WTC11 (cell line): ENCODE data around the gene ZNF41.
"Not testable (repeated sequence)": the region's sequence is repeated elsewhere in the genome, so short reads cannot be mapped to it uniquely, and the experiment has no call there.

Experiments
- CTCF ChIP-seq: fragments of 200-600 bp; IDR thresholded peaks from 2 replicates; pipeline ENCODE4 v1.8.0; 2022; ENCODE audit warnings: antibody characterized with exemption
- E2F5 ChIP-seq: sonication (generic); formaldehyde crosslinking; IDR thresholded peaks from 2 replicates; pipeline ENCODE4 v1.8.1; 2022; ENCODE audit warnings: mild to moderate bottlenecking, moderate library complexity, missing genetic modification reagents
- ELF4 ChIP-seq: sonication (generic); formaldehyde crosslinking; IDR thresholded peaks from 2 replicates; pipeline ENCODE4 v1.8.1; 2022; ENCODE audit warnings: low read depth, mild to moderate bottlenecking, moderate library complexity, missing genetic modification reagents
- ESRRA ChIP-seq: sonication (generic); formaldehyde crosslinking; IDR thresholded peaks from 2 replicates; pipeline ENCODE4 v1.8.1; 2022; ENCODE audit warnings: mild to moderate bottlenecking, missing genetic modification reagents, borderline replicate concordance
- FOXP4 ChIP-seq: sonication (generic); formaldehyde crosslinking; IDR thresholded peaks from 2 replicates; pipeline ENCODE4 v1.8.0; 2022; ENCODE audit warnings: mild to moderate bottlenecking, missing genetic modification reagents
- GRHL2 ChIP-seq: fragments of 250-450 bp; sonication (Bioruptor Pico); IDR thresholded peaks from 2 replicates; pipeline ENCODE4 v1.8.0; 2022; ENCODE audit warnings: mild to moderate bottlenecking, moderate library complexity; ENCODE audit not compliant: insufficient replicate concordance, severe bottlenecking
- MAX ChIP-seq: sonication (generic); formaldehyde crosslinking; IDR thresholded peaks from 2 replicates; pipeline ENCODE4 v1.8.0; 2022; ENCODE audit warnings: mild to moderate bottlenecking, missing genetic modification reagents
- NFATC4 ChIP-seq: fragments of 250-450 bp; sonication (Bioruptor Pico); IDR thresholded peaks from 2 replicates; pipeline ENCODE4 v1.9.0; 2021; ENCODE audit warnings: mild to moderate bottlenecking
- RORB ChIP-seq: fragments of 250-450 bp; sonication (Bioruptor Pico); IDR thresholded peaks from 2 replicates; pipeline ENCODE4 v1.9.0; 2021; ENCODE audit warnings: mild to moderate bottlenecking
- SMAD3 ChIP-seq: sonication (generic); formaldehyde crosslinking; IDR thresholded peaks from 2 replicates; pipeline ENCODE4 v1.8.0; 2022; ENCODE audit warnings: missing genetic modification reagents, mild to moderate bottlenecking, borderline replicate concordance
- TCF7 ChIP-seq: sonication (generic); formaldehyde crosslinking; IDR thresholded peaks from 2 replicates; pipeline ENCODE4 v1.8.0; 2022; ENCODE audit warnings: mild to moderate bottlenecking, low read depth, missing genetic modification reagents, moderate library complexity
- ZNF263 ChIP-seq: sonication (generic); formaldehyde crosslinking; IDR thresholded peaks from 2 replicates; pipeline ENCODE4 v1.8.1; 2022; ENCODE audit warnings: low read depth, mild to moderate bottlenecking, moderate library complexity, missing genetic modification reagents
- ZNF416 ChIP-seq: fragments of 250-450 bp; sonication (Bioruptor Pico); IDR thresholded peaks from 2 replicates; pipeline ENCODE4 v1.9.0; 2021; ENCODE audit warnings: mild to moderate bottlenecking, inconsistent platforms
- ZNF512 ChIP-seq: sonication (generic); formaldehyde crosslinking; IDR thresholded peaks from 2 replicates; pipeline ENCODE4 v1.8.1; 2022; ENCODE audit warnings: missing genetic modification reagents, borderline replicate concordance

GRCh38 chrX:47512383-47512782 lies 29.4 kb upstream of the ZNF41 start:
- TF ChIP-seq CTCF; ZNF263; NFATC4 (CRISPR knock-in tag); SMAD3 (CRISPR knock-in tag); E2F5 (CRISPR knock-in tag); TCF7 (CRISPR knock-in tag); MAX (CRISPR knock-in tag); FOXP4 (CRISPR knock-in tag); RORB (CRISPR knock-in tag); ESRRA (CRISPR knock-in tag); ZNF416 (CRISPR knock-in tag); ZNF512; GRHL2 (CRISPR knock-in tag); ELF4 (CRISPR knock-in tag): not testable (repeated sequence)
